ENCODE results near the gene SERPINB7.
"Not testable (repeated sequence)": the region's sequence is repeated elsewhere in the genome, so short reads cannot be mapped to it uniquely, and the experiment has no call there.

The SERPINB7 gene

GRCh38 chr18:63758615-63759240, 16.5 kb upstream of the SERPINB7 start:
- H3K27ac ChIP-seq (ENCODE audit: low read length): no peak overlapping the region
- no peak overlapping the region for H2AFZ ChIP-seq (ENCODE audit: low read depth, low read length)
- H3K9ac ChIP-seq (ENCODE audit: low read depth, low read length): no peak overlapping the region
- TF ChIP-seq, protein P1, sequence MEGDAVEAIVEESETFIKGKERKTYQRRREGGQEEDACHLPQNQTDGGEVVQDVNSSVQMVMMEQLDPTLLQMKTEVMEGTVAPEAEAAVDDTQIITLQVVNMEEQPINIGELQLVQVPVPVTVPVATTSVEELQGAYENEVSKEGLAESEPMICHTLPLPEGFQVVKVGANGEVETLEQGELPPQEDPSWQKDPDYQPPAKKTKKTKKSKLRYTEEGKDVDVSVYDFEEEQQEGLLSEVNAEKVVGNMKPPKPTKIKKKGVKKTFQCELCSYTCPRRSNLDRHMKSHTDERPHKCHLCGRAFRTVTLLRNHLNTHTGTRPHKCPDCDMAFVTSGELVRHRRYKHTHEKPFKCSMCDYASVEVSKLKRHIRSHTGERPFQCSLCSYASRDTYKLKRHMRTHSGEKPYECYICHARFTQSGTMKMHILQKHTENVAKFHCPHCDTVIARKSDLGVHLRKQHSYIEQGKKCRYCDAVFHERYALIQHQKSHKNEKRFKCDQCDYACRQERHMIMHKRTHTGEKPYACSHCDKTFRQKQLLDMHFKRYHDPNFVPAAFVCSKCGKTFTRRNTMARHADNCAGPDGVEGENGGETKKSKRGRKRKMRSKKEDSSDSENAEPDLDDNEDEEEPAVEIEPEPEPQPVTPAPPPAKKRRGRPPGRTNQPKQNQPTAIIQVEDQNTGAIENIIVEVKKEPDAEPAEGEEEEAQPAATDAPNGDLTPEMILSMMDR (IDR thresholded peaks at IDR 0.05; ENCODE audit: borderline replicate concordance, extremely low read depth, low read length, poor library complexity, severe bottlenecking): no peak
- TF ChIP-seq EZH2 (IDR thresholded peaks at IDR 0.05; ENCODE audit: borderline replicate concordance, low read depth, low read length, severe bottlenecking): no peak
- peaks cover 4% of the 10 kb centered on the region for H3K9me3 ChIP-seq (ENCODE audit: insufficient read depth, low read length, severe bottlenecking)
- no peaks in the 10 kb centered on the region for H3K36me3 ChIP-seq (ENCODE audit: insufficient read depth, low read length)
- H3K4me2 ChIP-seq (ENCODE audit: insufficient read depth, low read length): no peak overlapping the region
- ATAC-seq (ENCODE audit: insufficient read depth, low read depth) (no peak), DNase-seq (no peak)
- H3K79me2 ChIP-seq (ENCODE audit: insufficient read depth, low read length): no peaks in the 10 kb centered on the region
- H4K20me1 ChIP-seq (ENCODE audit: insufficient read depth, low read length): no peaks in the 10 kb centered on the region
- H3K4me3 ChIP-seq (ENCODE audit: low read depth in 1 of 2, low read length in 2 of 2): no peak overlapping the region
- H3K27me3 ChIP-seq (ENCODE audit: insufficient read depth, low read length, poor library complexity): no peaks in the 10 kb centered on the region
- no peaks in the 10 kb centered on the region for H3K4me1 ChIP-seq (ENCODE audit: insufficient read depth, low read length)

GRCh38 chr18:63759786-63760185, 15.4 kb upstream of the SERPINB7 start:
- H3K79me2 ChIP-seq (ENCODE audit: insufficient read depth, low read length); H3K9me3 ChIP-seq (ENCODE audit: insufficient read depth, low read length, severe bottlenecking); H3K27ac ChIP-seq (ENCODE audit: low read length); H2AFZ ChIP-seq (ENCODE audit: low read depth, low read length); H3K9ac ChIP-seq (ENCODE audit: low read depth, low read length); DNase-seq; H3K4me1 ChIP-seq (ENCODE audit: insufficient read depth, low read length); H3K4me3 ChIP-seq (ENCODE audit: low read depth in 1 of 2, low read length in 2 of 2); H3K36me3 ChIP-seq (ENCODE audit: insufficient read depth, low read length); ATAC-seq (ENCODE audit: insufficient read depth, low read depth); H4K20me1 ChIP-seq (ENCODE audit: insufficient read depth, low read length); H3K27me3 ChIP-seq (ENCODE audit: insufficient read depth, low read length, poor library complexity); H3K4me2 ChIP-seq (ENCODE audit: insufficient read depth, low read length): not testable (repeated sequence)

DNA sequence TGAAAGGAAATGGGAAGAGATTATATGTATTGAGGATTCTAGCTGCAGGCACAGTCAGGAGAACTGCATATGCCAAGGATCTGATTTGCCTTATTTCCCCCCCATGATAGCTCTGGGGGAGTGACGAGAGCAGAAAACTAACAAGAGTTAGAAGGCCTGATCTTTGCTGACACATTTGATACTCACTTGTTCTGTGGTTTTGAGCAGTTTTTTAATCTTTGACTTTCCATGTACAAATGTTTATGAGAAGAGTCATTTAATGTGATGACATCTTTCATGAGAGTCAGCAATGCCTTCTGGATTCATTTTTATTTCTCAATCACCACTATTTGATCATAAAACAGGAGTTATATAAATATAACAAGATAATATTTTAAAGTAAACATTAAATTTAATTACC, 12.7 kb upstream of the SERPINB7 start:
- H3K9me3 ChIP-seq (ENCODE audit: insufficient read depth, low read length, severe bottlenecking): peaks cover 4% of the 10 kb centered on the region
- H3K4me3 ChIP-seq (ENCODE audit: low read depth in 1 of 2, low read length in 2 of 2): no peak overlapping the region
- H3K27ac ChIP-seq (ENCODE audit: low read length): no peak overlapping the region
- no peaks in the 10 kb centered on the region for H3K79me2 ChIP-seq (ENCODE audit: insufficient read depth, low read length)
- no peaks in the 10 kb centered on the region for H3K4me1 ChIP-seq (ENCODE audit: insufficient read depth, low read length)
- ATAC-seq (ENCODE audit: insufficient read depth, low read depth) (no peak), DNase-seq (no peak)
- TF ChIP-seq EZH2 (IDR thresholded peaks at IDR 0.05; ENCODE audit: borderline replicate concordance, low read depth, low read length, severe bottlenecking): no peak
- TF ChIP-seq, protein P1 (IDR thresholded peaks at IDR 0.05; ENCODE audit: borderline replicate concordance, extremely low read depth, low read length, poor library complexity, severe bottlenecking): no peak
- no peaks in the 10 kb centered on the region for H4K20me1 ChIP-seq (ENCODE audit: insufficient read depth, low read length)
- no peak overlapping the region for H3K4me2 ChIP-seq (ENCODE audit: insufficient read depth, low read length)
- no peak overlapping the region for H3K9ac ChIP-seq (ENCODE audit: low read depth, low read length)
- H2AFZ ChIP-seq (ENCODE audit: low read depth, low read length): no peak overlapping the region
- no peaks in the 10 kb centered on the region for H3K27me3 ChIP-seq (ENCODE audit: insufficient read depth, low read length, poor library complexity)
- no peaks in the 10 kb centered on the region for H3K36me3 ChIP-seq (ENCODE audit: insufficient read depth, low read length)

DNA sequence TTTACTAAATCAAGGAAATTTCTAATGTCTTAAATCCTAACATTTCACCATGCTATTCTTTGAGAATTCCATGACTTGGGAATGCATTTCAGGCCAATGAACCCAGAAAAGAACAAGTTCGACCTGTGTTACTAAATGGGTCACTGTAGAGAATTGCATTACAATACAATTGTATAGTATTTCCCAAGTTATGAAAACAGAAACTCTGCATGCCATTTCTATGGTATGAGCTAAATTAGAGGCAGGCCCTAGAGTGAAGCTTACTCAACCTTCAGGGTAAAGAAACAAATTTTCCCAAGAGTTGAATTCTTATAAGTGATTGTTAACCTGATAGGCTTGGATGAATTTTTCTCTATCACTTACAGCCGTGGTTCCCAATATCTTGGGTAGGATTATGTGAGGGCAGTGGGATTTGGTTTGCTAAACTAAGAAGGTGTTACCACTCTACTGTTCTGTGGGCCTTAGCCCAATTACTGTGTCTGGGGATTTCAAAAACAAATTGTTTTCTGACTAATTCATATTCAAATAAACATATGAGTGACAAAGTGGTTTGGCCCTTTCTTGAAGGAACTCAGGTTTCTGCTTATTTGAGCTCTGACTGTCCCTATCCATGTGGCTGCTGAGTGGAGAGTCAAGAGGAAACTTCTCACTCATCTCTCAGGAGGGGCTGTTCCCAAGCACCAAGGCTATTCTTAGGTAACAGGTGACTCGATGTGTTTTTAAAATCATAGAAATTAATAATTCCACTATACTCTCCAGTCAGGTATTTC, 11.2 kb upstream of the SERPINB7 start:
- H3K9me3 ChIP-seq (ENCODE audit: insufficient read depth, low read length, severe bottlenecking): peaks cover 4% of the 10 kb centered on the region
- no peak overlapping the region for H3K4me2 ChIP-seq (ENCODE audit: insufficient read depth, low read length)
- TF ChIP-seq, protein P1 (IDR thresholded peaks at IDR 0.05; ENCODE audit: borderline replicate concordance, extremely low read depth, low read length, poor library complexity, severe bottlenecking): no peak
- TF ChIP-seq EZH2 (IDR thresholded peaks at IDR 0.05; ENCODE audit: borderline replicate concordance, low read depth, low read length, severe bottlenecking): no peak
- no peak for DNase-seq
- no peak overlapping the region for H3K4me3 ChIP-seq (ENCODE audit: low read depth in 1 of 2, low read length in 2 of 2)
- no peaks in the 10 kb centered on the region for H3K79me2 ChIP-seq (ENCODE audit: insufficient read depth, low read length)
- H3K36me3 ChIP-seq (ENCODE audit: insufficient read depth, low read length): no peaks in the 10 kb centered on the region
- no peak for ATAC-seq (ENCODE audit: insufficient read depth, low read depth)
- H3K27me3 ChIP-seq (ENCODE audit: insufficient read depth, low read length, poor library complexity): no peaks in the 10 kb centered on the region
- H3K4me1 ChIP-seq (ENCODE audit: insufficient read depth, low read length): no peaks in the 10 kb centered on the region
- H2AFZ ChIP-seq (ENCODE audit: low read depth, low read length): no peak overlapping the region
- H3K27ac ChIP-seq (ENCODE audit: low read length): no peak overlapping the region
- H4K20me1 ChIP-seq (ENCODE audit: insufficient read depth, low read length): no peaks in the 10 kb centered on the region
- no peak overlapping the region for H3K9ac ChIP-seq (ENCODE audit: low read depth, low read length)

All from DND-41 (cell line).